PC-3 (cell line): ENCODE results near the gene DPY19L2.

Source experiments
- EZH2 ChIP-seq: fragments of 300-600 bp; sonication (generic); IDR thresholded peaks from one replicate; pipeline ENCODE4 v1.6.1; 2017; ENCODE audit warnings: antibody characterized with exemption, mild to moderate bottlenecking, low read length; ENCODE audit not compliant: unreplicated experiment
- TF ChIP-seq, protein P1 (sequence below): fragments of 300-600 bp; sonication (generic); conservative IDR thresholded peaks from 2 replicates; pipeline ENCODE4 v1.5.1; 2017; ENCODE audit warnings: antibody characterized with exemption, low read depth, mild to moderate bottlenecking, low read length

DNA sequence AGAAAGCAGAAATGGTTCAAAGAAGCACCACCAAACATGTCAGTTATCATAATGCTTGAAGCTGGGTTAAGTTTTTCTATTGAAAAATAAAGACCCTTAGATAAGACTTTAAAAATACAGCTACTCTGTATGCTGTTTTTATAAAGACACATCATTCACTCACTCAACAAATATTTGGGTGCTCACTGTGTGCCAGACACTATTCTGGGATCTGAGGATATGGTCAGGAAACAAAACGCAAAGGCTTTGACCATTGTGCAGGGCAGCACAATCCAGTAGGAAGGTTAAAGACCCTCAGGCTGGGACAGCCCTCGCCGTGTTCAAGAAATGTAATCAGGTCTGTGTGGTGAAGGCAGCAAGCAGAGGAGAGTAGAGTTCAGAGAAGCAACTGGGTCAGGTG, 38.0 kb upstream of the DPY19L2 start:
- TF ChIP-seq, protein P1, sequence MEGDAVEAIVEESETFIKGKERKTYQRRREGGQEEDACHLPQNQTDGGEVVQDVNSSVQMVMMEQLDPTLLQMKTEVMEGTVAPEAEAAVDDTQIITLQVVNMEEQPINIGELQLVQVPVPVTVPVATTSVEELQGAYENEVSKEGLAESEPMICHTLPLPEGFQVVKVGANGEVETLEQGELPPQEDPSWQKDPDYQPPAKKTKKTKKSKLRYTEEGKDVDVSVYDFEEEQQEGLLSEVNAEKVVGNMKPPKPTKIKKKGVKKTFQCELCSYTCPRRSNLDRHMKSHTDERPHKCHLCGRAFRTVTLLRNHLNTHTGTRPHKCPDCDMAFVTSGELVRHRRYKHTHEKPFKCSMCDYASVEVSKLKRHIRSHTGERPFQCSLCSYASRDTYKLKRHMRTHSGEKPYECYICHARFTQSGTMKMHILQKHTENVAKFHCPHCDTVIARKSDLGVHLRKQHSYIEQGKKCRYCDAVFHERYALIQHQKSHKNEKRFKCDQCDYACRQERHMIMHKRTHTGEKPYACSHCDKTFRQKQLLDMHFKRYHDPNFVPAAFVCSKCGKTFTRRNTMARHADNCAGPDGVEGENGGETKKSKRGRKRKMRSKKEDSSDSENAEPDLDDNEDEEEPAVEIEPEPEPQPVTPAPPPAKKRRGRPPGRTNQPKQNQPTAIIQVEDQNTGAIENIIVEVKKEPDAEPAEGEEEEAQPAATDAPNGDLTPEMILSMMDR, result no peak
- TF ChIP-seq EZH2, result no peak
